ENCODE data around the gene CAMKMT. TPM values are rescaled to one million over a fixed set of nuclear protein-coding genes. Genes with fewer than 3 reads are reported as not detected.

Gene CAMKMT
- total and polyA plus RNA-seq, 7 donors: 6.1 to 15.6 (median 11.6) TPM

DNA sequence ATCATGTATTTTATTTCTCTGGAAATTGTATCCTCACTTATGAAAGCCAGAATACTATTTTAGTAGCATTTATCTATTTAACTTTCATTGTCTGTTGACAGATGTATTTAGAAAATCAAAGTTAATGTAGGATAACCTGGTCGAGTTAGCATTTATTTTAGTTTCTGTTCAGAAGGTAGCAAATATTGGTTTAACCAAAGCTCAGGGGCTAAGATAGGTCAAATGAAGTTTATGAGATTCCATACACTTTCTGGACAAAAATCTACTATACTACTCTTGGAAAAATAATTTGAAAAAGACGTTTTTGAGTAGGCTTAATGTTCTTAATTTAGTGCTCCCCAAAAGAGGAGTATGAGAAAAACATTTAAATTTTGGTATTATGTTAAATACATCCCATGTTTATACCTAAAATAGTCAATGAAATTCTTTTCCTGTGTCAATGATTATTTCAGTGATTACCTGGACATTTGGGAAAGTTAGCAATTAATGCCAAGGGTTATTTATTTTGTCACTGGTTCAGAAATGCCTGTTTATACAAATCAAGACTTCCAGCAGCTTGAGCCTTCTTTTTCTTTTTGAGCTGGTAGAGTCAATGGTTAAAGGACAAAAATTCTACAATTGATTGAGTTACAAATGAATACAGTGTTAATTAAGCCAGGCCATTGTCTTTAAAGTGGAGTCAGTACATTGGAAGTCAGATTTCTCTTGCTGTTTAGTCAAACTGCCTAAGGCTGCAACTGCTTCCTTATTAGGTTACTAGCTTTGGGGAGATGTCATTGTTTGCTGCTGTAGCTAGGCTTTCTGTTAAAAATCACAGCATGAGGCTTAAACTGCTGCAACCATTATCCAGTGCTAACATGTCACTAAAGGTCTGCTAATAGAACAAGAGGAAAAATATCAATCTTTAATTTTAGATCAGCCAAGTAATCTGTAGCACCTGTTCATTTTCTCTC, 182.3 kb downstream of the CAMKMT start:
- no peak for DNase-seq
- H3K36me3 ChIP-seq: no peaks in the 10 kb centered on the region
- H3K4me3 ChIP-seq: no peak overlapping the region
- peaks cover 0 to 19% (median 11%) of the 10 kb centered on the region in 4 donors for H3K4me1 ChIP-seq
- intact Hi-C loops (cut with DNase I): no loop called here
- H3K27ac ChIP-seq: no peak overlapping the region
- no peak for TF ChIP-seq POLR2A (IDR thresholded peaks at IDR 0.05)
- TF ChIP-seq CTCF (IDR thresholded peaks at IDR 0.05): no peak
- no peak for TF ChIP-seq EP300 (IDR thresholded peaks at IDR 0.05)
- TF ChIP-seq POLR2AphosphoS5 (IDR thresholded peaks at IDR 0.05): no peak
- 81 to 86% methylated on average over 2 of the region's 2 CpGs for WGBS, 2 donors
- no peaks in the 10 kb centered on the region for H3K27me3 ChIP-seq
- H3K9me3 ChIP-seq: no peaks in the 10 kb centered on the region

DNA sequence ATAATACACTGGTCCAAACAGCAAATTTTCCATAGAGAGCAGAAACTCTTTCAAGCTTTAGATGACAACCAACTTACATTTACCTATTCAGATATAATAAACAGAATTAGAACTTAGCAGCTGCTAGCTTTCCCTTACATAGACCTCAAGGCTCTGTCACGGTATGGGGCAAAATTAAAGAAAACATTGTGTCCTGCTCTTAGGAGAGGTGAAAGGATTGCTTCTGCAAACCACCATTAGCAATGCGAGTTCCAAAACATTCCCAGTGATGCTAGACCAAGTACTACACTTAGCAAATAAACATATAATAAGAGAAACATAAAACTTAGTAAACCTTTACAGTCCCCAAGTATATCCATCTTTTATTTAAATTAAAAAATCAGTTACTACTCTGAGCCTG, 183.3 kb downstream of the CAMKMT start:
- DNase-seq: no peak
- H3K9me3 ChIP-seq: no peaks in the 10 kb centered on the region
- no peak overlapping the region for H3K4me3 ChIP-seq
- peaks cover 0 to 19% (median 12%) of the 10 kb centered on the region in 4 donors for H3K4me1 ChIP-seq
- no peaks in the 10 kb centered on the region for H3K36me3 ChIP-seq
- no peak overlapping the region for H3K27ac ChIP-seq
- intact Hi-C loops (cut with DNase I): no loop called here
- H3K27me3 ChIP-seq: no peaks in the 10 kb centered on the region
- 92 to 94% methylated on average over 2 of the region's 2 CpGs for WGBS, 2 donors
- TF ChIP-seq POLR2AphosphoS5 (IDR thresholded peaks at IDR 0.05) (no peak), CTCF (IDR thresholded peaks at IDR 0.05) (no peak), POLR2A (IDR thresholded peaks at IDR 0.05) (no peak), EP300 (IDR thresholded peaks at IDR 0.05) (no peak)

- H3K27me3 ChIP-seq: no peaks in the 10 kb centered on the region
- DNase-seq: no peak
- no peak overlapping the region for H3K27ac ChIP-seq
- no peak overlapping the region for H3K4me3 ChIP-seq
- no peaks in the 10 kb centered on the region for H3K9me3 ChIP-seq
- peaks cover 0 to 19% (median 12%) of the 10 kb centered on the region in 4 donors for H3K4me1 ChIP-seq
- no peaks in the 10 kb centered on the region for H3K36me3 ChIP-seq
- TF ChIP-seq POLR2AphosphoS5 (IDR thresholded peaks at IDR 0.05): no peak
- no peak for TF ChIP-seq EP300 (IDR thresholded peaks at IDR 0.05)
- no peak for TF ChIP-seq POLR2A (IDR thresholded peaks at IDR 0.05)
- no peak for TF ChIP-seq CTCF (IDR thresholded peaks at IDR 0.05)
- 86 to 89% methylated on average over 2 of the region's 2 CpGs for WGBS, 2 donors
- intact Hi-C loops (cut with DNase I): no loop called here
These were observed 184.8 kb downstream of the CAMKMT start for GRCh38 chr2:44546459-44547127.

GRCh38 chr2:44547718-44548117, 186.0 kb downstream of the CAMKMT start:
- Histone ChIP-seq H3K27me3 (no peaks in the 10 kb centered on the region), H3K27ac (no peak overlapping the region), H3K36me3 (no peaks in the 10 kb centered on the region), H3K9me3 (no peaks in the 10 kb centered on the region), H3K4me1 (peaks cover 0 to 19% (median 12%) of the 10 kb centered on the region in 4 donors), H3K4me3 (no peak overlapping the region)
- TF ChIP-seq POLR2A (IDR thresholded peaks at IDR 0.05) (no peak), CTCF (IDR thresholded peaks at IDR 0.05) (no peak), EP300 (IDR thresholded peaks at IDR 0.05) (no peak), POLR2AphosphoS5 (IDR thresholded peaks at IDR 0.05) (no peak)
- WGBS, 2 donors: 58 to 77% methylated on average over 2 of the region's 2 CpGs
- intact Hi-C loops (cut with DNase I): no loop called here
- DNase-seq: no peak
